Hippocampal formation (tissue), 2 donors: ENCODE measurements around the gene ATP9A.
"Not testable (repeated sequence)": the region's sequence is repeated elsewhere in the genome, so short reads cannot be mapped to it uniquely, and the experiment has no call there.

ENCODE experiments used
- DNase-seq, 2 donors: peaks; one replicate each; lab custom pipeline; 2025; lab: John Stamatoyannopoulos, UW

ATP9A gene

DNA sequence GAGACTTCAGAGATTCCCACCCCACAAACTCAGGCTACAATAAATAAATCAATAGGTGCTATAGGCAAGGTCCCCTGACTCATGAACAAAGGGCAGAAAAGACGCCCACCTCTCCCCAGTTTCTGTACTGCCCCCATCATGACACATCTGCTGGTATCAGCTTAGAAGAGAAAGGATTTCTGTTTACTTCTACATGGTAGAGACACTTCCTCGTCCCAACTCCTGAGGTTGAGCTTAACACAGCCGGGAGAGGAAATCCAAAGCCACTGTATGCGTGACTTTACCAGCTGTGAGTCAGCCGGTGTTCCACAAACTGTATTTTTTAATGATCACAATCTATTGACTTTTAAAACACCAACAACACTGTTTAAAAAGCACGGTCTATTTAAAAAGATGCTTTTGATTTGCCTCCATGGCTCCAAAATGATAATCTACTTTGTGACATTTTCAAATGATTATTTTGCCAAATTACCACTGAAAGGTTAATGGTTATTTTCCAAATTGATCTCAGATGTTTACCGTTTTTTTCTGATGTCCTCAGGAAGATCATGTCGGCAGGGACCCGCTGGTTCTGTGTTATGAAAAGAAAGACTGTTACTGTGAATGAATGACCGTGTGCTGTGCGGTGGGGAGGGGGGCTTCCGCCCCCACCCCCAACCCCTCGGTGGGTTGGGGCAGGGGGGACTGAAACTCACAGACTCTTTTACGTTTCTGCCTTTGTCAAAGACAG is 72.5 kb downstream of the ATP9A start:
- DNase-seq: no peak

DNA sequence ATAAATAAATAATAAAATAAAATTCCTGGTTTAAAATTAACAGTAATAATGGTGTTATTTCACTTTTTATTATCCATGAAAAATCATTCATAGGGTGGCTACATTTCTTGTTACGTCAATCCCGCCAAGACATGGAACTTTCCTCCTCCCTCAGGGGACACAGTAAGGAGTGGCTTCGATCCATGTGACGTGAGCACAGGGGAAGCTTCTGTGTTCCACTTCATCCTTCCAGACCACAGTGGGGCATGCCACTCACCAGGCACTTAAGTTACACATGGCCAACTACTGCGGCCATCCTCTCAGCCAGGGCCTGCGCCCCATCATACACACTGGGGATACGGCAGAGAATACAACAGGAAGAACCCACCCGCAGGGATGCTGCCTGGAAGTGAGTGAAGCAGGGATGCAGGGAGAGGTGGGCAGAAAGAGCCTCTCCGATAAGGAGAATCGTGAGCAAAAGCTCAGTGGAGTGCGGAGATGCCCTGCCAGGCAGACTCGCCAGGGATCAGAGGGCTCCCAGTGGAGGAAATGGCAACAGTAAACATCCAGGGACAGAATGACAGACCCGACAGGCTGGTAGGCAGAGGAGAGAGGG is 75.3 kb downstream of the ATP9A start:
- no peak for DNase-seq

DNA sequence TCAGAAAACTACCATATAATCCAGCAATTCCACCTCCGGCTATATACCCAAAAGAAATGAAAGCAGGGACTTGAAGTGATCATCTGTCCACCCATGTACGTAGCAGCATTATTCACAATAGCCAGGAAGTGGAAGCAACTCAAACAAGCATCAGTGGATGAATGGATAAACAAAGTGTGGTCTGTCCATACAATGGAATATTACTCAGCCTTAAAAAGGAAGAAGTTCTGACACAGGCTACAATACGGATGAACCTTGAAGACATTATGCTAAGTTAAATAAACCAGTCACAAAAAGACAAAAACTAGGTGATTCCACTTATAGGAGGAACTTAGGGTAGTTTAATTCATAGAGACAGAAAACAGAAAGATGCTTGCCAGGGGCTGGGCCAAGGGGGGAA is 76.5 kb downstream of the ATP9A start:
- DNase-seq: no peak

DNA sequence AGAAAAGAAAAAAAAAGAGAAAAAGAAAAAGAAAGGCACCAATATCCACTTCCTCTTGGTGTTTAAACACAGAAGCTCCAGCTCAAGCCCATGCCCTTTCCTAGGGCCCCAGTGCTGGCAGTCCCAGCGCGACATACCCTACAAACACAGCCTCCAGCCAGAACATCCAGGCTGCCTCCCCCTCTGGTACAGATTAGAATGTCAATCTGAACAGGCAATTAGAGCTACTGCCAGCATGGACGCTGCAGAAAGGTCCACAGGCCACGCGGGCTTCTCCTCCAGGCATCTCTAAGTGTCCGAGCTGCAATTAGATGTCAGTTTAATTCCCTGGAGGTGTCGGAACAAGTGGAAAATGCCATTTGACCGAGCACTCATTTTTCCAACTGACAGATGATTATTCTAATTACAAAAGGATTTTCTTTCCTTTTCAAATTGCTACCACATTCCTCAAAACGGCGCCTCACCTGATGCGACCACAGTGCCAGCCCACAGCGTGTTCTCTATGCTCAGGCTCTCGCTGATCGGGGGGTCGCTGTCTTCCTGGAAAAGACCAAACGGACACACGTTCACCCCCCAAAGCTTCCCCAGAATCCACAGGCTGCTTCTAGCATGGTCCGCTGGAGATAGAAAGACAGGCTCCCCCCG is 79.5 kb downstream of the ATP9A start:
- DNase-seq: no peak

DNA sequence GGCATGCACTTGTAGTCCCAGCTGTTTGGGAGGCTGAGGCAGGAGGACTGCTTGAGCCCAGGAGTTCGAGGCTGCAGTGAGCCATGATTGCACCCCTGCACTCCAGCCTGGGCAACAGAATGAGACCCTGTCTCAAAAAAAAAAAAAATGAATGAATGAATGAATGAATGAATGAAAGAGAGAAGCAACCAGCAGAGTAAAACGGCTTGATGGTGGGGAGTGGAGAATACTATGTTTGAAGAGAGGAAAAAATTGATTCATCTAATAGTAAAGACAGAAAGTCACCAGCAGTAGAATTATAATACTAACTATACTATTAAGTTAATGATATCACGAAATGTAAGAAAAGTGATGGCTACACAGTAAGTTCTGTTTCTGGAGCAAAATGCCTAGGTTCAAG is 80.6 kb downstream of the ATP9A start:
- DNase-seq: no peak

DNA sequence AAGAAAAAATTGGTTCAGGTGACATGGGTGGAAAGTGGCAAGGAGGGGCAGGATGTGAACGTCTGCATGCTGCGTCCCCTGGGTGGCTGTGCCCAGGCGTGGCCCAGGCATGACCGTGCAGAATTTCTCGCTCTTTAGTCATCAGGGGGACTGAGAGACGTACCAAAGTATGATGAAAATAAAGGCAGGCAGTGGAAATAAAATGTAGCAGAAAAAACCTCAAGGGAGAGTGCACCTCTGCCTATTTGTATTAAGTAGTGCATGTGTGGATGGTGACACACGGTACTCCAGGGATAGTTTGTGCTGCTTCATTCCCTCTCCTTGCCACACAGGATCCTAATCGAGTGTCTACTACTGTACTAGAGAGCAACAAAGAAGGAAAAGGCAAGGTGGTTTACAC is 81.1 kb downstream of the ATP9A start:
- DNase-seq: no peak

DNA sequence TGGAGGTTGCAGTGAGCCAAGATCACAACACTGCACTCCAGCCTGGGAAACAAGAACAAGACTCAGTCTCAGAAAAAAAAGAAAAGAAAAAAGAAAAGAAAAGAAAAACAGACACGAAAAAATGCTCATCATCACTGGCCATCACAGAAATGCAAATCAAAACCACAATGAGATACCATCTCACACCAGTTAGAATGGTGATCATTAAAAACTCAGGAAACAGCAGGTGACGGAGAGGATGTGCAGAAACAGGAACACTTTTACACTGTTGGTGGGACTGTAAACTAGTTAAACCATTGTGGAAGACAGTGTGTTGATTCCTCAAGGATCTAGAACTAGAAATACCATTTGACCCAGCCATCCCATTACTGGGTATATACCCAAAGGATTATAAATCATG is 82.7 kb downstream of the ATP9A start:
- not testable (repeated sequence) for DNase-seq

DNA sequence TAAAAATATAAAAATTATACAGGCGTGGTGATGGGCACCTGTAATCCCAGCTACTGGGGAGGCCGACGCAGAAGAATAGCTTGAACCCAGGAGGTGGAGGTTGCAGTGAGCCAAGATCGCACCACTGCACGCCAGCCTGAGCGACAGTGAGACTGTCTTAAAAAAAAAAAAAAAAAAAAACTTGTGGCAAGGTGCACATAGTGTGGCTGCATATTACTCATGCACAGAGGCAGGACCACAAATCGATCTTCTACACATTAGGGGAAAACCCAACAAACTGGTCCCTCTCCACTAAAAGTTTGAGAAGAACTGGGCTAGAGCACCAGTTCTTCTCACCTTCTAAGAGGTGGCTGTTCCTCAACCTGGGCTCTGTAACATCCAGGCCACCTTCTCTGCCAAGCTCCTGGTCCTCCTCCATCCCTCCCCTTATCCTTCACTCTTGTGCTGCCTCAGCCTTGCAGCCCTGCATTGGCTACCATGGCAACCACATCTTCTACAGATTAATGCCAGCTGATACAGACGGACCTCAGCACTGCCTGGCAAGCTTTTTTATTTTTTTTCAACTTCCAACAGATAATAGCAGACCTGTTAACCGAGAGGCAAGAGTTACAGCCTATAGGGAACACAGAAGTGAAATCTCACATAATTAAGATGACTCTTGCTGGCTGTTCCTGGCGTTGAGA is 88.0 kb downstream of the ATP9A start:
- DNase-seq: no peak

DNA sequence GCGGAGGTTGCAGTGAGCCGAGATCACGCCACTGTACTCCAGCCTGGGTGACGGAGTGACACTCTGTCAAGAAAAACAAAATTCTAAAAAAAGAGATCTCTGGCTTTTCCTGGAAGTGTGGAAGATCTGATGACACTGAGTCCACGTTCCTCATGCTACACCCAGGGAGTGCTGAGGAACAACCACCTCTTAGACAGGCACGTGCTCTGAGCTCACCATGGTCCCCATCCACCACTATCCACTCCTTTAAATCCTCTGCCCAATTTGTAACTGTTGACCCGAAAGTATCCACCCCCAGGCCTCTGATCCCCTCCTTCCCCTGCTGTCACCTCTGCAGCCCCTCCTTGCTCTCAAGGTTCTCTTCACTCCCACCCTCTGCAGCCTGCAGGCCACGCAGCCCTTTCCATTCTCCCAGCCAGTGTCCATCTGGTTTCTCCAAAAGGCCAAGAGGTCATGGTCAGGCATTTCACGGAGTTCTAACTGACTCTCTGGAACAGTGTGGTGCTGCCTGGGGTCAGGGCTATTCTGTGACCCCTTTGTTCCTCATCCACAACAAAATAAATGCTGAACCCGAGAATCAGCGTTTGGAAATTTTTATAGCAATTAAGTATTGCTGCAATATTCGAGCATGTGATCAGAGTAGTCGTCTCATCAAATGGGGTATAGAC is 88.8 kb downstream of the ATP9A start:
- no peak for DNase-seq

DNA sequence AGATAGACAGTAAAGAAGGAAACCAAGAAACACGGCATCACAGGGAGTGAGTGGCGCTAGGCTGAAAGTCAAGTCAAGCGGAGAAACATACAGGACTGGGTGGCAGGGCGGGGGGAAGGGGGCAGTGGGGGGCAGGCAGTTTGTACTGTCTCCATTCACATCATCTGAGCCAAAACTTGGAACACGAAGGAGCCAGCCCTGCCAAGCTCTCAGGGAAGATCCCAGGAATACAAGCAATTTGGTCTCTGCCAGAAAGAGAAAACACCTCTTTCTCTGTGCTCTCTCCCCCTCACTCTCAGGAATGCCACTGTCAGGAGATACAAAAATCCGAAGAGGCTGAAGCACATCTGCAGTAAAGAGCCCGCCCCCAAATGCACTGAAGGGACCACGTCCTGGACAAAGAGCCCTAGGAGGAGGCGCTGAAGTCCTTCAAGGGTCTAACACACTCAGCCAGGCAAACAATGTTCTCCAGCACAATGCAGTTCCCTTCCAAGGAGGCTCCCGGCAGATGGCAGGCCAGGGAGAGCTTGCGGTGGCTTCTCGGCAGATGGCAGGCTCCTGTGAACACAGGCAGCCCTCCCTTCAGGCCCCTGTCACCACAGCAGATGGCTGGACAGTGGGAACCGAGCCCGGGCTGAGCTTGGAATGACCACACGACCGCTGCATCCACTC is 90.0 kb downstream of the ATP9A start:
- peak; percentile 82 for DNase-seq

DNA sequence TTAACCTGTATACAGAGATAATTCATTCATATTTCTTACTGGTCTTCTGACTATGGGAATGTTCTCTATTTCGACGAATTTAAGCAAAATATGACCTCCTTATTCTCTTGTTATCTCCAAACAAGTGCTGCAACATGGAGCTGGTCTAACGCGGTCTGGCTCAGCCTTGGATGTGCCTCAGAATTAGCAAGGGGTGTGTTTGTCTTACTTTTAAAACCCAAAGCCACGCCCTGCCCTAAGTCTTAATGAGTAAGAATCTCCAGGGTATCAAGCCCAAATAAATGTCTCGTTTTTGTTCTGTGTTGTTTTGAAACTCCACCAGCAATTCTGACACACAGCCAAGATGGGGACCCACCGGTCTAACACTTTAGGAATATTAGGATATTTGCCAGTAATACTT is 99.2 kb downstream of the ATP9A start:
- DNase-seq: no peak

DNA sequence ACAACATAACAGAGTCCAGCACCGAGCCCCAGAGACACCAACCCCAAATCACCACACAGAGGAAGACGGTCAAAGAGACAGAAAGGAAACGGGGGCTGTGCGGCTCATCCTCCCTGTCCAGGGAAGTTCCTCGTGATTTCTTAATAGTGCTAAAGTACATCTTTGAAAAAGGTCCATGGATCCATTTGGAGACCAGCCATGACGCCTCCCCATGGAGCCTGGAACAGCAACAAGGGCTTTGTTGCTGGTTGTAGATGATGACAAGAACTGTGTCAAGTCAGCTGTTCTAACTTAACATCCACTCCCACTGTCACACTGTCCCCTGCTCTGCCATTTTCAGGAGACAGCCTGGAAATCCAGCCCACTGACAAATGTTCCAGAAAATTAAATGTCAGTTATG is 99.7 kb downstream of the ATP9A start:
- DNase-seq: no peak

DNA sequence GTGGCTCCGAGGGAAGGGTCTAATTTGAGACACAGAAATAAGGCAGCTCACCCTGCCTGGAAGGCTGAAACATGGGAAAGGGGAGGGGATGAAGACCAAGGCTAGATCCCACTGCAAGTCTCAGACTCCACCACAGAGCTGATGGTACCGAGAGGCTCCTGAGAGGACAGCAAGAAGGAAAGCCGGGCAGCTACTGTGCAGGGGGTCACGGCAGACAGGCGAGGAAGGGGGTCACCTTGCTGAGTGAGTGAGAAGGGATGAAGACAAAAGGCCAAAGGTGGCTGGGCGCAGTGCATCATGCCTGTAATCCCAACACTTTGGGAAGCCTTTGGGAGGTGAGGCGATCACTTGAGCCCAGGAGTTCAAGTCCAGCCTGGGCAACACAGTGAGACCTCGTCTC is 100.7 kb downstream of the ATP9A start:
- no peak for DNase-seq

DNA sequence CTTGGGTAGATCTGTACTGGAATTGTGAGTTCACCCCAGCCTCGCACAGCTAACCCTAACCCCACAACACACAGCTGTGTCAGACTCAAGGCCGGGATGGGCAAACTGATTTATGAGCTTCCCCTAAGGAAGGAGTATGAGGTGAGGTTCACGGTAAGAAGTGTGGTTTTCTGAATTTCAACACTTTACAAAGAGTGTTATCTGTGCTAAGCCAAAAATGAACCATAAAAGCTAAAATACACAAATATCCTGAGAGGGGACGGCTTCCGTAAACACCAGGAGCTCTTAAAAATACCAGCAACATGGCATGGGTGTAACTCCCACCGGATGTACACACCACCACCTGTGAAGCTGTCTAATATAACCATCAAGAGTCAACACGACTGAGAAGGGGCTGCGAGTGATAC is 101.2 kb downstream of the ATP9A start:
- DNase-seq: no peak

DNA sequence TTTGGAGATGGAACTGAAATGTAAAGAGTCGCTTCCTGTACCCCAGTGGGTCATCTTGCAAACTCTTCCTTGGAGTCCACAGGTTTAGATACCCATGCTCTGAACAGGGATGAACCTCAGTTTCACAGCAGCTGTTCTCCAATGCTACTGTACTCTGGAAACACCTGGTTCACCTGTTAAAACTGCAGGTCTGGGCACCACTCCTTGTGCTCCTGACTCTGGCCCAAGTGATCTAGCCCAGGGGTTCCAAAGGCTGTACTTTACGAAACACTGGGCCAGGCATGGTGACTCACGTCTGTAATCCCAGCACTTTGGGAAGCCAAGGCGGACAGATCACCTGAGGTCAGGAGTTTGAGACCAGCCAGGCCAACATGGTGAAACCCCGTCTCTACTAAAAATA is 102.1 kb downstream of the ATP9A start:
- no peak for DNase-seq

DNA sequence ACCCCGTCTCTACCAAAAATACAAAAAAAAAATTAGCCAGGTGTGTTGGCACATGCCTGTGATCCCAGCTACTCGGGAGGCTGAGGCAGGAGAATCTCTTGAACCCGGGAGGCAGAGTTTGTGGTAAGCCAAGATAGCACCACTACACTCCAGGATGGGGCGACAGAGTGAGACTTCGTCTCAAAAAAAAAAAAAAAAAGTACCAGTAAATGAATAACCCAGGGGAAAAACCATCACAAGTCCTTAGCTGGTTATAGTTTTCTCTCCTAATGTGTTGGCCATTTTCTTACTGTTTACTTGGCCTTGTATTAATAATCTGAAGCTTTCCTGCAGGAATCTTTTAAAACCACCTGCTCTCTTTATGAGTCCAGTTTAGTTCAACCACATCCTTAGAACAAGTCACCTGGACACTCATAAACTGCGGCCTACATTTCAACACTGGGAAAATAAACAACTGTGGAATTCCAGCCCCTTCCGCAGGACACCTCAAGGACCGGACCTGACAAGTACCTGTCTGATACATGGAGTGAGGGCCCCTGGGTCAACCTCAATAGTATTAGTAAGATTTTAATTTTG is 102.6 kb downstream of the ATP9A start:
- no peak for DNase-seq

DNA sequence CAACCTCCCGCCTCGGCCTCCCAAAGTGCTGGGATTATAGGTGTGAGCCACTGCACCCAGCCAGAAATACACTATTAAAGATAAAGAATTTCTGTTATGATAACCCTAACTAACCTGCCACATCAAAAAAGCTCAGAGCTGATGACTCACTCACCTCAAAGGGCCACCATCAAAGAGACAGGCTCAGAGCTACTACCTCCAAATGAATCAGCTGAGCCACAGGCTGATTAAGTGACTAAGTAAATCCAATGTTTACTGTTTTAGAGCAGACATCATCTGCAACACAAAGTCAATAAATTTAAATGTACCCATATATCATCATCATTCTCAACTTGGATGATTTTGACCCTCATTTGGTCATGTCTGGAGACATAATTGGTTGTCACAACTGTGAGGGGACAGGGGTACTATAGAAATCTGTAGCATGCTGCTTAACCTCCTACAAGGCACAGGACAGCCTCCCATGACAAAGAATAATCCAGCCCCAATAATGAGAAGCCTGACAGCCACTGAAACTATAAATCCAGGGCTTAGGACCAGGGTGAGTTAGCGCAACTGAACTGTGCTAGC is 106.5 kb downstream of the ATP9A start:
- no peak for DNase-seq

DNA sequence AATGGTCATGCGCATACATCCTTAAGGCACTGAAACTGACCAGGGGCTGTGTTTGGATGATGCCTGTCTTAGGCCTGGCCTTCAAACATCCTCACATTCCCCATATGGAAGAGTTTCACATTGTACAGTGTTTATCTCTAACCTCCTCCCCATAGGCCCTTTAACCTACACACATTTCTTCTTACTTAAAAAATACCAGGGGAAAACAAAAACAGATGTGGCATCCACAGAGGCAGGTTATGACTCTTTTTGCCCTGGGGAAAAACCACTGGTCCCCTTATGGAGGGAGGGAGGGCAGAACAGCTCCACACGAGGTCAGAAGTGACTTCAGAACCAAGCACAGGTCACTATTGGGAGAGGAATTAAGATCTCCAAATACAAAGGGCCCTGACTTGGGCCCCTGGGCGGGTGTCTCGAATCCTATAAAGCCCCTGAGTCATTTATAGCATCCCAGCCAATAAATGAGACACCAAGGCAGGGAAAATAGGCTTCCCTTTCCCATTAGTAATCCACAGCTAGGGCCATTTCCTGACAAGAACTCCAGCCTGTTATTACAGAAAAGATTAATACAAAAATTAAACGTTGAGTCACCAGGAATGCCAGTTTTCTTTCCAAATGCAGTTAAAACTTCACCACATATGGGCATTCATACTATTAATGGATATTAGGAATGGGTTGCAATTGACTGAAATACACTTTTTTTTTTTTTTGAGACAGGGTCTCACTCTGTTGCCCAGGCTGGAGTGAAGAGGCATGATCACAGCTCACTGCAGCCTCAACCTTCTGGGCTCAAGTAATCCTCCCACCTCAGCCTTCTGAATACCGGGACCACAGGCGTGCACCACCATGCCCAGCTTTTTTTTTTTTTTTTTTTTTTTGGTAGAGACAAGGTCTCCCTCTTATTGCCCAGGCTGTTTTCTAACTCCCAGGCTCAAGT is 107.2 kb downstream of the ATP9A start:
- no peak for DNase-seq

DNA sequence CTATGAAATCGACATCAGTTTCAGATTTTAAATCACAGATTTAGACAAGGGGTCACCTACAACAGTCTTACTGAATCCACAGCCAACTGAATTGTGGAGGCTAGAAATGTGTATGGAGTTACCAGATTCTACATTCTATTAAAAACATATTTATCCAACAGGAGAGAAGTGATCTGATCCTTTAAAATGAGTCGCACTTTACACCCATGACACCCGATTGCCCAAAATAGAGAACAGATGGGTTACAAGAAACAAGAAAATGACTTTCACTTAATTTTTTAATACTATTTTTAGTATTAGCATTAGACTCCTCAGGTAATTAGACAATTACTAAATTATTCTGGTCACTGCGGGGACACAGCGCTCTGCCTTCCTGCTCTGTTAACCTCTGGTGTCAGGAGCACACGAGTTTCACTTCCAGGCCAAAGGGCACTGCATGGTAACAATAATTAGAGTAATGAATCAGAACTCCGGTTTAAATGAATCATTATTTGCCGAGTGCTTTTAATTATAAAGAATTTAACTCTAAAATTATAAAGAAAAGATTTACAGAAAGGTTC is 108.6 kb downstream of the ATP9A start:
- DNase-seq: no peak
